Right cardiac atrium (tissue), 5 donors: ENCODE results near the gene QKI. TPM values are rescaled to one million over a fixed set of nuclear protein-coding genes. Genes with fewer than 3 reads are reported as not detected.

ENCODE experiments used
- ATAC-seq, 2 donors: fragments of 200-7000 bp; cut with Tn5 transposase; one replicate each; pipeline versions ENCODE4 v1.8.0 to v1.9.1; 2020; ENCODE audit warnings: moderate library complexity in 2 of 2, mild to moderate bottlenecking in 1 of 2
- DNase-seq, 3 donors: peaks; one replicate each; pipeline ENCODE4 v3.0.0-alpha.2; 2020
- H3K27ac ChIP-seq: one replicate; pipeline ENCODE4 v1.5.1; 2013; ENCODE audit warnings: mild to moderate bottlenecking, low read length, control low read depth, moderate library complexity
- H3K27me3 ChIP-seq: one replicate; pipeline ENCODE4 v1.6.1; 2013; ENCODE audit not compliant: control insufficient read depth, insufficient read depth
- H3K4me1 ChIP-seq: one replicate; pipeline ENCODE4 v1.6.1; 2013; ENCODE audit warnings: low read length; ENCODE audit not compliant: control insufficient read depth, insufficient read depth
- H3K4me3 ChIP-seq: one replicate; pipeline ENCODE4 v1.5.1; 2013; ENCODE audit warnings: low read length, control low read depth
- H3K9me3 ChIP-seq: one replicate; pipeline ENCODE4 v1.6.1; 2013; ENCODE audit warnings: low read length; ENCODE audit not compliant: control insufficient read depth
- WGBS: extraction: QIAGEN DNeasy Blood & Tissue Kit; methylation state at CpG from one replicate; pipeline ENCODE4 v1.1.7; 2013; 5-methylcytosine and 5-hydroxymethylcytosine counted together
- intact Hi-C, 4 donors: fragments of 100-400 bp; cut with DNase I; formaldehyde crosslinking; loops; one replicate each; pipeline versions ENCODE4 v1.11.0 to v1.14.0; 2022 to 2023
- polyA plus RNA-seq: library from polyadenylated mRNA; stranded (reverse); fragments of 200-250 nt; gene quantifications from one replicate; pipeline ENCODE4 v1.2.3, GENCODE V29; 2013
- total RNA-seq, 4 donors: library from RNA; stranded (reverse); fragmentation: NEBNext Ultra II Directional; extraction: Animal tissue kit (Norgen Biotek cat#: 25700); gene quantifications; one replicate each; pipeline ENCODE4 v1.2.1, GENCODE V29; 2021
- donor health status: healthy with polysubstance abuse.
- donor health status: DM: no; HTN: yes; CAD: no.
- donor health status: DM: no; HTN: no; CAD: no.
- donor health status: DM: no; HTN: yes; CAD: no; lungs with severe emphysema.
- donor health status: DM: yes; HTN: yes; CAD: no.

The QKI gene
- total and polyA plus RNA-seq, 5 donors = 100 to 415 (median 373) TPM

- ATAC-seq (no peak), DNase-seq (no peak)
- intact Hi-C loops = loop anchor here in 1 of 4 donors (10.0 kb wide), 1 partner anchor 125 kb away; no protein-coding TSS in a partner anchor
- WGBS = 57% methylated on average over 3 of the region's 3 CpGs
- no peak overlapping the region for H3K4me3 ChIP-seq
- no peak overlapping the region for H3K27ac ChIP-seq
- peaks cover 4% of the 10 kb centered on the region for H3K4me1 ChIP-seq
- H3K27me3 ChIP-seq = no peaks in the 10 kb centered on the region
- H3K9me3 ChIP-seq = no peaks in the 10 kb centered on the region
Observed at GRCh38 chr6:163559661-163560060, 145.1 kb downstream of the QKI start.

- Histone ChIP-seq H3K27me3 (no peaks in the 10 kb centered on the region), H3K9me3 (no peaks in the 10 kb centered on the region), H3K27ac (no peak overlapping the region), H3K4me1 (peaks cover 7% of the 10 kb centered on the region), H3K4me3 (no peak overlapping the region)
- peak in 1 of 2 donors; percentile 42 for ATAC-seq
- no peak for DNase-seq
- 87% methylated on average over 8 of the region's 8 CpGs for WGBS
- intact Hi-C loops = no loop called here
Observed at GRCh38 chr6:163563318-163563717, 148.8 kb downstream of the QKI start.

GRCh38 chr6:163564534-163564933 is 150.0 kb downstream of the QKI start:
- DNase-seq = no peak
- intact Hi-C loops = no loop called here
- 57% methylated on average over 3 of the region's 3 CpGs for whole genome bisulfite sequencing
- Histone ChIP-seq H3K27ac (no peak overlapping the region), H3K27me3 (no peaks in the 10 kb centered on the region), H3K4me3 (no peak overlapping the region), H3K4me1 (peaks cover 7% of the 10 kb centered on the region), H3K9me3 (no peaks in the 10 kb centered on the region)
- ATAC-seq = no peak

GRCh38 chr6:163565140-163565539 is 150.6 kb downstream of the QKI start:
- no peak for DNase-seq
- H3K27ac ChIP-seq = no peak overlapping the region
- intact Hi-C loops = no loop called here
- peaks cover 7% of the 10 kb centered on the region for H3K4me1 ChIP-seq
- no peak overlapping the region for H3K4me3 ChIP-seq
- H3K9me3 ChIP-seq = no peaks in the 10 kb centered on the region
- peak in 1 of 2 donors; percentile 28 for ATAC-seq
- WGBS = 27% methylated on average over 4 of the region's 4 CpGs
- no peaks in the 10 kb centered on the region for H3K27me3 ChIP-seq

- H3K9me3 ChIP-seq = no peaks in the 10 kb centered on the region
- intact Hi-C loops = no loop called here
- DNase-seq = no peak
- ATAC-seq = no peak
- peaks cover 5% of the 10 kb centered on the region for H3K4me1 ChIP-seq
- H3K27me3 ChIP-seq = no peaks in the 10 kb centered on the region
- no peak overlapping the region for H3K4me3 ChIP-seq
- H3K27ac ChIP-seq = no peak overlapping the region
- WGBS = 84% methylated on average over 1 of the region's 1 CpG
Observed at GRCh38 chr6:163566056-163566455, 151.5 kb downstream of the QKI start.

- Histone ChIP-seq H3K27ac (no peak overlapping the region), H3K4me3 (no peak overlapping the region), H3K4me1 (peaks cover 5% of the 10 kb centered on the region), H3K27me3 (no peaks in the 10 kb centered on the region), H3K9me3 (no peaks in the 10 kb centered on the region)
- intact Hi-C loops = no loop called here
- 82% methylated on average over 4 of the region's 4 CpGs for WGBS
- DNase-seq (no peak), ATAC-seq (no peak)
Observed at GRCh38 chr6:163568275-163568674, 153.8 kb downstream of the QKI start.

- H3K9me3 ChIP-seq = no peaks in the 10 kb centered on the region
- H3K27me3 ChIP-seq = no peaks in the 10 kb centered on the region
- ATAC-seq = no peak
- no peak overlapping the region for H3K4me3 ChIP-seq
- H3K27ac ChIP-seq = no peak overlapping the region
- DNase-seq = no peak
- intact Hi-C loops = no loop called here
- 70% methylated on average over 12 of the region's 12 CpGs for WGBS
- peaks cover 1% of the 10 kb centered on the region for H3K4me1 ChIP-seq
Observed at GRCh38 chr6:163570579-163571231, 156.2 kb downstream of the QKI start.

- intact Hi-C loops = no loop called here
- no peak for DNase-seq
- ATAC-seq = no peak
- Histone ChIP-seq H3K4me1 (no peaks in the 10 kb centered on the region), H3K27me3 (no peaks in the 10 kb centered on the region), H3K9me3 (no peaks in the 10 kb centered on the region), H3K27ac (no peak overlapping the region), H3K4me3 (no peak overlapping the region)
- 74% methylated on average over 2 of the region's 2 CpGs for WGBS
Observed at GRCh38 chr6:163571730-163572129, 157.2 kb downstream of the QKI start.

- ATAC-seq (peak in 1 of 2 donors; percentile 59), DNase-seq (no peak)
- Histone ChIP-seq H3K4me1 (no peaks in the 10 kb centered on the region), H3K27ac (no peak overlapping the region), H3K27me3 (no peaks in the 10 kb centered on the region), H3K9me3 (no peaks in the 10 kb centered on the region), H3K4me3 (no peak overlapping the region)
- 51% methylated on average over 5 of the region's 5 CpGs for WGBS
- intact Hi-C loops = no loop called here
Observed at GRCh38 chr6:163572612-163573011, 158.1 kb downstream of the QKI start.

- no peak overlapping the region for H3K27ac ChIP-seq
- intact Hi-C loops = no loop called here
- 74% methylated on average over 4 of the region's 4 CpGs for WGBS
Observed at GRCh38 chr6:163573503-163574179, 159.1 kb downstream of the QKI start.

GRCh38 chr6:163576114-163576513 is 161.6 kb downstream of the QKI start:
- ATAC-seq (no peak), DNase-seq (no peak)
- intact Hi-C loops = no loop called here
- 65% methylated on average over 4 of the region's 4 CpGs for WGBS
- Histone ChIP-seq H3K4me3 (no peak overlapping the region), H3K27ac (no peak overlapping the region), H3K4me1 (peaks cover 3% of the 10 kb centered on the region), H3K9me3 (no peaks in the 10 kb centered on the region), H3K27me3 (no peaks in the 10 kb centered on the region)

More at GRCh38 chr6:163573503-163574179, 159.1 kb downstream of the QKI start:
- DNase-seq (no peak), ATAC-seq (no peak)
- no peaks in the 10 kb centered on the region for H3K9me3 ChIP-seq
- H3K4me3 ChIP-seq = no peak overlapping the region
- no peaks in the 10 kb centered on the region for H3K4me1 ChIP-seq
- no peaks in the 10 kb centered on the region for H3K27me3 ChIP-seq
